Activated effector memory CD4-positive, alpha-beta T cell treated with Interleukin-2 at 50 U/mL for 16 hours (primary cell): ENCODE data around the gene CNGA3.

Source experiments
- DNase-seq: peaks from one replicate; pipeline ENCODE4 v3.0.0-alpha.2; 2020

CNGA3 gene

GRCh38 chr2:98332989-98333388 is 13.3 kb upstream of the CNGA3 start:
- no peak for DNase-seq

- no peak for DNase-seq
Measured at GRCh38 chr2:98333922-98334321, 12.3 kb upstream of the CNGA3 start.

GRCh38 chr2:98334439-98335078 is 11.7 kb upstream of the CNGA3 start:
- DNase-seq = no peak

GRCh38 chr2:98335271-98335670 is 11.0 kb upstream of the CNGA3 start:
- DNase-seq = no peak

- no peak for DNase-seq
Measured at GRCh38 chr2:98341241-98341640, 5.0 kb upstream of the CNGA3 start.

GRCh38 chr2:98343285-98343684 is 3.0 kb upstream of the CNGA3 start:
- no peak for DNase-seq

GRCh38 chr2:98347298-98348065 is 1.2 kb downstream of the CNGA3 start:
- no peak for DNase-seq

GRCh38 chr2:98348066-98348561 is 1.9 kb downstream of the CNGA3 start:
- no peak for DNase-seq

GRCh38 chr2:98350411-98350810 is 4.2 kb downstream of the CNGA3 start:
- DNase-seq = no peak

- DNase-seq = no peak
Measured at GRCh38 chr2:98355881-98356280, 9.6 kb downstream of the CNGA3 start.

- no peak for DNase-seq
Measured at GRCh38 chr2:98356729-98357128, 10.5 kb downstream of the CNGA3 start.

- DNase-seq = no peak
Measured at GRCh38 chr2:98357849-98358248, 11.6 kb downstream of the CNGA3 start.

- no peak for DNase-seq
Measured at GRCh38 chr2:98359986-98360385, 13.7 kb downstream of the CNGA3 start.

GRCh38 chr2:98367721-98368120 is 21.5 kb downstream of the CNGA3 start:
- DNase-seq = no peak

- no peak for DNase-seq
Measured at GRCh38 chr2:98369710-98370239, 23.5 kb downstream of the CNGA3 start.

- no peak for DNase-seq
Measured at GRCh38 chr2:98372121-98372520, 25.9 kb downstream of the CNGA3 start.

- no peak for DNase-seq
Measured at GRCh38 chr2:98372579-98372978, 26.3 kb downstream of the CNGA3 start.

- DNase-seq = no peak
Measured at GRCh38 chr2:98374286-98374685, 28.0 kb downstream of the CNGA3 start.

GRCh38 chr2:98374958-98375570 is 28.8 kb downstream of the CNGA3 start:
- DNase-seq = no peak

GRCh38 chr2:98376301-98376910 is 30.1 kb downstream of the CNGA3 start:
- no peak for DNase-seq

- DNase-seq = no peak
Measured at GRCh38 chr2:98376996-98377395, 30.7 kb downstream of the CNGA3 start.

- no peak for DNase-seq
Measured at GRCh38 chr2:98377544-98377943, 31.3 kb downstream of the CNGA3 start.

- no peak for DNase-seq
Measured at GRCh38 chr2:98378196-98378595, 31.9 kb downstream of the CNGA3 start.
